Lower lobe of right lung (tissue), 2 donors: ENCODE measurements around the gene EMID1. TPM values are rescaled to one million over a fixed set of nuclear protein-coding genes. Genes with fewer than 3 reads are reported as not detected.
A peak's percentile ranks its signal among the peaks of the same experiment; 100 is the strongest.

Experiments
- ATAC-seq, 2 donors: fragments of 200-7000 bp; cut with Tn5 transposase; one replicate each; pipeline ENCODE4 v1.9.1; 2020 to 2022; ENCODE audit warnings: mild to moderate bottlenecking in 2 of 2, moderate library complexity in 2 of 2
- DNase-seq: peaks from one replicate; pipeline ENCODE4 v3.0.0-alpha.2; 2020
- H3K27ac ChIP-seq: fragments of 200-600 bp; one replicate; pipeline ENCODE4 v1.8.0; 2022
- H3K27me3 ChIP-seq: fragments of 200-600 bp; one replicate; pipeline ENCODE4 v1.8.0; 2022; ENCODE audit warnings: low read depth
- H3K36me3 ChIP-seq: fragments of 200-600 bp; one replicate; pipeline ENCODE4 v1.8.0; 2022; ENCODE audit warnings: mild to moderate bottlenecking
- H3K4me1 ChIP-seq: fragments of 200-600 bp; one replicate; pipeline ENCODE4 v1.8.0; 2022
- H3K4me3 ChIP-seq: fragments of 200-600 bp; one replicate; pipeline ENCODE4 v1.8.0; 2022; ENCODE audit warnings: mild to moderate bottlenecking
- H3K9me3 ChIP-seq: fragments of 200-600 bp; one replicate; pipeline ENCODE4 v1.8.0; 2022
- CTCF ChIP-seq: fragments of 200-600 bp; IDR thresholded peaks from one replicate; pipeline ENCODE4 v1.8.0; 2022; ENCODE audit warnings: antibody characterized with exemption, mild to moderate bottlenecking
- intact Hi-C: fragments of 100-400 bp; cut with DNase I; formaldehyde crosslinking; loops from one replicate; pipeline ENCODE4 v1.11.0; 2022
- long read RNA-seq: library from polyadenylated mRNA; unstranded; transcript quantifications from one replicate; pipeline ENCODE4 v2.0.0, GENCODE V29; 2021
- total RNA-seq: library from RNA; stranded (reverse); fragmentation: NEBNext Ultra II Directional; extraction: Animal tissue kit (Norgen Biotek cat#: 25700); gene quantifications from one replicate; pipeline ENCODE4 v1.2.1, GENCODE V29; 2021
- donor health status: DM: no; HTN: yes; CAD: no; lungs with severe emphysema.

The EMID1 gene
- total RNA-seq: 8.2 TPM
- long read RNA-seq, transcript EMID1-201 (15 exons, 2,173 nt): major isoform, 22 of 56 reads
- long read RNA-seq, partial matches to known transcripts: 6 of 56 reads
- long read RNA-seq, other reads (novel, unspliced or antisense): 24 of 56 reads

- peak; percentile 38 to 53 for ATAC-seq
- no peaks in the 10 kb centered on the region for H3K9me3 ChIP-seq
- no peaks in the 10 kb centered on the region for H3K36me3 ChIP-seq
- H3K27ac ChIP-seq: peak within 1 kb of the TSS; percentile 58
- peak; percentile 59 for DNase-seq
- peaks cover 42% of the 10 kb centered on the region for H3K4me1 ChIP-seq
- no peaks in the 10 kb centered on the region for H3K27me3 ChIP-seq
- peak; percentile 19 for TF ChIP-seq CTCF
- H3K4me3 ChIP-seq: peak within 1 kb of the TSS; percentile 60
- intact Hi-C loops: no loop called here
Observed at GRCh38 chr22:29205594-29206371, at the start of gene EMID1. Gene EMID1 (plus strand): TSS chr22:29205896. CDS start chr22:29206039, 143 bp downstream.

DNA sequence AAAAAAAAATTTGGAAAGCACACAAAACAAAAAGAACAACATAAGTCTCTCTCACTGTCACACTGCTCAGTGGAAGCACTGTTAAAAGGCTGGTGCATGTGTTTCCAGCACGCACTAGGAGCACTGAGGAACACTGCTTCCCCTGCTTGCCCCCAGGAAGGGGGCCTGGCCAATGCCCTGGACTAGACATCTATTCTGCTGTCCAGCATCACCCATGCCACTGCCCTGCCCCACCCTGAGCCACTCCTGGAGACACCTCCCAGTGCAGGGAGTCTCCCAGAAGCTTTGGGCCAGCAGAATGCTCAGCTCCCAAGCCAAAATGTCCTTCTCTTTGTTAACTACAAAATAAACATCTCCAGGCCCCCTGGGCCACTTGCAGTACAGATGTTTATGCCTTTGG, 49.7 kb upstream of the EMID1 start:
- H3K4me1 ChIP-seq: peaks cover 27% of the 10 kb centered on the region
- no peaks in the 10 kb centered on the region for H3K27me3 ChIP-seq
- H3K36me3 ChIP-seq: no peaks in the 10 kb centered on the region
- no peak overlapping the region for H3K27ac ChIP-seq
- H3K9me3 ChIP-seq: no peaks in the 10 kb centered on the region
- intact Hi-C loops: no loop called here
- DNase-seq (no peak), ATAC-seq (no peak)
- no peak for TF ChIP-seq CTCF
- H3K4me3 ChIP-seq: no peak overlapping the region

- intact Hi-C loops: no loop called here
- Histone ChIP-seq H3K27me3 (no peaks in the 10 kb centered on the region), H3K36me3 (no peaks in the 10 kb centered on the region), H3K27ac (no peak overlapping the region), H3K4me1 (peaks cover 27% of the 10 kb centered on the region), H3K4me3 (no peak overlapping the region), H3K9me3 (no peaks in the 10 kb centered on the region)
- DNase-seq: no peak
- no peak for ATAC-seq
- no peak for TF ChIP-seq CTCF
Observed at GRCh38 chr22:29156507-29156906, 49.2 kb upstream of the EMID1 start.

- Histone ChIP-seq H3K27me3 (no peaks in the 10 kb centered on the region), H3K4me3 (no peak overlapping the region), H3K4me1 (peaks cover 13% of the 10 kb centered on the region), H3K27ac (no peak overlapping the region), H3K9me3 (no peaks in the 10 kb centered on the region), H3K36me3 (no peaks in the 10 kb centered on the region)
- TF ChIP-seq CTCF: no peak
- intact Hi-C loops: no loop called here
- DNase-seq (no peak), ATAC-seq (no peak)
Observed at GRCh38 chr22:29157759-29158535, 47.7 kb upstream of the EMID1 start.

DNA sequence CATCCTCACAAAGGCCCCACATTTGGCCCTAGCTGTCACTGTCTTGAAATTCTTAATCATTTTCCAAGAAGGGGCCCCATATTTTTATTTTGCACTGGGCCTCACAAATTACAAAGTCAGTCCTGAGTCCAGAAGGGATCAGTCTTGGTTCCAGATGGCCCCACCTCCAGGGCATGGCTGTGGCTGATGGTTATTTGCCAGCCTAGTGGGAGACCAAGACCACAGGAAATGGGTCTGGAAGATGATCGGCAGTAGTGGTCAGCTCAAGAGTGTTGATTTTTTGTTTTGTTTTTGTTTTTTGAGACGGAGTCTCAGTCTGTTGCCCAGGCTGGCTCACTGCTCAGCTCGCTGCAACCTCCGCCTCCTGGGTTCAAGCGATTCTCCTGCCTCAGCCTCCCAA, 47.1 kb upstream of the EMID1 start:
- ATAC-seq (no peak), DNase-seq (no peak)
- no peak overlapping the region for H3K27ac ChIP-seq
- no peak for TF ChIP-seq CTCF
- H3K4me1 ChIP-seq: peaks cover 10% of the 10 kb centered on the region
- H3K9me3 ChIP-seq: no peaks in the 10 kb centered on the region
- H3K4me3 ChIP-seq: no peak overlapping the region
- no peaks in the 10 kb centered on the region for H3K27me3 ChIP-seq
- intact Hi-C loops: no loop called here
- no peaks in the 10 kb centered on the region for H3K36me3 ChIP-seq
